Muscle layer of duodenum (tissue), 2 donors: Measurements from ENCODE around the gene GSDMA.

Experiments used
- H3K27ac ChIP-seq: one replicate; pipeline ENCODE4 v1.7.0; 2013; ENCODE audit warnings: mild to moderate bottlenecking, low read length
- H3K27me3 ChIP-seq: one replicate; pipeline ENCODE4 v1.7.0; 2013; ENCODE audit warnings: low read depth, mild to moderate bottlenecking, control low read depth, low read length
- H3K36me3 ChIP-seq, 2 donors: one replicate each; pipeline ENCODE4 v1.7.0; 2013; ENCODE audit warnings: low read length in 2 of 2, control low read depth in 1 of 2, mild to moderate bottlenecking in 1 of 2; ENCODE audit not compliant: insufficient read depth in 2 of 2, control insufficient read depth in 1 of 2
- H3K4me1 ChIP-seq, 2 donors: one replicate each; pipeline ENCODE4 v1.7.0; 2013; ENCODE audit warnings: low read length in 2 of 2, mild to moderate bottlenecking in 2 of 2, control low read depth in 1 of 2, moderate library complexity in 1 of 2; ENCODE audit not compliant: insufficient read depth in 2 of 2, control insufficient read depth in 1 of 2
- H3K4me3 ChIP-seq, 2 donors: one replicate each; pipeline ENCODE4 v1.7.0; 2013; ENCODE audit warnings: low read length in 2 of 2, low read depth in 1 of 2, mild to moderate bottlenecking in 1 of 2
- H3K9me3 ChIP-seq, 2 donors: one replicate each; pipeline ENCODE4 v1.7.0; 2013; ENCODE audit warnings: low read length in 2 of 2, control low read depth in 1 of 2, mild to moderate bottlenecking in 1 of 2; ENCODE audit not compliant: control insufficient read depth in 1 of 2
- donor health status: healthy.

The GSDMA gene

GRCh38 chr17:39950871-39951348 lies 11.9 kb upstream of the GSDMA start:
- Histone ChIP-seq H3K27ac (no peak overlapping the region), H3K27me3 (no peaks in the 10 kb centered on the region), H3K9me3 (no peaks in the 10 kb centered on the region), H3K36me3 (no peaks in the 10 kb centered on the region), H3K4me1 (peaks cover 0 to 8% of the 10 kb centered on the region in 2 donors), H3K4me3 (no peak overlapping the region)

- Histone ChIP-seq H3K36me3 (no peaks in the 10 kb centered on the region), H3K27ac (no peak overlapping the region), H3K9me3 (no peaks in the 10 kb centered on the region), H3K4me1 (peaks cover 0 to 8% of the 10 kb centered on the region in 2 donors), H3K4me3 (peak overlapping the region; percentile 33 to 57), H3K27me3 (no peaks in the 10 kb centered on the region)
Observed at GRCh38 chr17:39951924-39952679, 10.7 kb upstream of the GSDMA start.

GRCh38 chr17:39952680-39953470 lies 9.9 kb upstream of the GSDMA start:
- Histone ChIP-seq H3K27ac (no peak overlapping the region), H3K4me1 (peaks cover 0 to 8% of the 10 kb centered on the region in 2 donors), H3K36me3 (no peaks in the 10 kb centered on the region), H3K9me3 (no peaks in the 10 kb centered on the region), H3K4me3 (peak overlapping the region; percentile 50 to 57), H3K27me3 (no peaks in the 10 kb centered on the region)

GRCh38 chr17:39953471-39953888 lies 9.3 kb upstream of the GSDMA start:
- H3K27ac ChIP-seq: no peak overlapping the region
- H3K27me3 ChIP-seq: no peaks in the 10 kb centered on the region
- no peaks in the 10 kb centered on the region for H3K9me3 ChIP-seq
- H3K36me3 ChIP-seq: no peaks in the 10 kb centered on the region
- peak overlapping the region; percentile 46 to 50 for H3K4me3 ChIP-seq
- peaks cover 0 to 8% of the 10 kb centered on the region in 2 donors for H3K4me1 ChIP-seq

- Histone ChIP-seq H3K27ac (no peak overlapping the region), H3K9me3 (no peaks in the 10 kb centered on the region), H3K27me3 (no peaks in the 10 kb centered on the region), H3K4me3 (no peak overlapping the region), H3K36me3 (no peaks in the 10 kb centered on the region), H3K4me1 (peaks cover 0 to 8% of the 10 kb centered on the region in 2 donors)
Observed at GRCh38 chr17:39954876-39955275, 7.9 kb upstream of the GSDMA start.

- Histone ChIP-seq H3K36me3 (no peaks in the 10 kb centered on the region), H3K27ac (no peak overlapping the region), H3K4me3 (no peak overlapping the region), H3K4me1 (peaks cover 0 to 8% of the 10 kb centered on the region in 2 donors), H3K9me3 (no peaks in the 10 kb centered on the region), H3K27me3 (no peaks in the 10 kb centered on the region)
Observed at GRCh38 chr17:39955726-39956225, 7.0 kb upstream of the GSDMA start.

GRCh38 chr17:39960524-39961041 lies 2.2 kb upstream of the GSDMA start:
- Histone ChIP-seq H3K4me1 (peaks cover 0 to 4% of the 10 kb centered on the region in 2 donors), H3K27me3 (no peaks in the 10 kb centered on the region), H3K27ac (no peak overlapping the region), H3K9me3 (no peaks in the 10 kb centered on the region), H3K36me3 (no peaks in the 10 kb centered on the region), H3K4me3 (no peak overlapping the region)

GRCh38 chr17:39963829-39964228 lies 1.0 kb downstream of the GSDMA start:
- Histone ChIP-seq H3K9me3 (no peaks in the 10 kb centered on the region), H3K36me3 (no peaks in the 10 kb centered on the region), H3K4me3 (no peak overlapping the region), H3K27me3 (no peaks in the 10 kb centered on the region), H3K27ac (no peak overlapping the region), H3K4me1 (peaks cover 0 to 4% of the 10 kb centered on the region in 2 donors)

- H3K4me1 ChIP-seq: peaks cover 0 to 4% of the 10 kb centered on the region in 2 donors
- H3K27me3 ChIP-seq: no peaks in the 10 kb centered on the region
- H3K27ac ChIP-seq: no peak overlapping the region
- no peaks in the 10 kb centered on the region for H3K9me3 ChIP-seq
- H3K4me3 ChIP-seq: no peak overlapping the region
- no peaks in the 10 kb centered on the region for H3K36me3 ChIP-seq
Observed at GRCh38 chr17:39965017-39965699, 2.4 kb downstream of the GSDMA start.

GRCh38 chr17:39966771-39967170 lies 4.0 kb downstream of the GSDMA start:
- Histone ChIP-seq H3K4me1 (peaks cover 0 to 4% of the 10 kb centered on the region in 2 donors), H3K36me3 (no peaks in the 10 kb centered on the region), H3K27me3 (no peaks in the 10 kb centered on the region), H3K4me3 (no peak overlapping the region), H3K27ac (no peak overlapping the region), H3K9me3 (no peaks in the 10 kb centered on the region)

GRCh38 chr17:39968761-39969160 lies 6.0 kb downstream of the GSDMA start:
- no peaks in the 10 kb centered on the region for H3K36me3 ChIP-seq
- no peaks in the 10 kb centered on the region for H3K27me3 ChIP-seq
- peaks cover 0 to 4% of the 10 kb centered on the region in 2 donors for H3K4me1 ChIP-seq
- H3K4me3 ChIP-seq: no peak overlapping the region
- no peaks in the 10 kb centered on the region for H3K9me3 ChIP-seq
- no peak overlapping the region for H3K27ac ChIP-seq
